Subcutaneous adipose tissue (tissue), 4 donors: ENCODE measurements around the gene EXPH5. TPM values are rescaled to one million over a fixed set of nuclear protein-coding genes. Genes with fewer than 3 reads are reported as not detected.

ENCODE experiments used
- total RNA-seq, 4 donors: library from RNA; depleted of rRNA; stranded (reverse); fragments of >200 nt; gene quantifications; one replicate each; pipeline ENCODE4 v1.1.0, GENCODE V29; 2016
- TF ChIP-seq, protein P1 (sequence below): fragments of 450-650 bp; IDR thresholded peaks from one replicate; pipeline ENCODE4 v1.5.1; 2016; ENCODE audit warnings: low read depth, mild to moderate bottlenecking, control low read depth, antibody characterized with exemption, moderate library complexity

The EXPH5 gene
- total RNA-seq, 4 donors from 2014 or later, result 1.0 to 4.1 (median 2.5) TPM

DNA sequence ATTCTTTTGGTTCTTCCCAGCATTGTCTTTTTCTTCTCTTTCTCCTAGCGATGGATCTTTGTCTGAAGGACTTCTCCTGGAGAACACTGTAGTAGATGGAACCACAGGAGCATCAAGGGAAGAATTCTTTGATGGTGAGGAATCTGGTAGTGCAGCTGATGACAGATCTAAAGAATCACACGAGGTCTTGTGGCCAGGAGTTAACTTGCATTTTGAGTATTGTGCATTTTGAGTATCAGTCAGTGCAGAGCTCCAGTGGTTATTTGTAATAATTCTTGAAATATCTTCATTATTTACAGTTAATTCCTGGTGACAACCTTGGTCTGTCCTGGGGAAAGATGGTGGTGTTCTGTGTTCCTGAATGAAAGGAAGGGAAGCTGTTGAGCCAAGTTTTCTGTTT is 80.9 kb downstream of the EXPH5 start:
- TF ChIP-seq, protein P1, sequence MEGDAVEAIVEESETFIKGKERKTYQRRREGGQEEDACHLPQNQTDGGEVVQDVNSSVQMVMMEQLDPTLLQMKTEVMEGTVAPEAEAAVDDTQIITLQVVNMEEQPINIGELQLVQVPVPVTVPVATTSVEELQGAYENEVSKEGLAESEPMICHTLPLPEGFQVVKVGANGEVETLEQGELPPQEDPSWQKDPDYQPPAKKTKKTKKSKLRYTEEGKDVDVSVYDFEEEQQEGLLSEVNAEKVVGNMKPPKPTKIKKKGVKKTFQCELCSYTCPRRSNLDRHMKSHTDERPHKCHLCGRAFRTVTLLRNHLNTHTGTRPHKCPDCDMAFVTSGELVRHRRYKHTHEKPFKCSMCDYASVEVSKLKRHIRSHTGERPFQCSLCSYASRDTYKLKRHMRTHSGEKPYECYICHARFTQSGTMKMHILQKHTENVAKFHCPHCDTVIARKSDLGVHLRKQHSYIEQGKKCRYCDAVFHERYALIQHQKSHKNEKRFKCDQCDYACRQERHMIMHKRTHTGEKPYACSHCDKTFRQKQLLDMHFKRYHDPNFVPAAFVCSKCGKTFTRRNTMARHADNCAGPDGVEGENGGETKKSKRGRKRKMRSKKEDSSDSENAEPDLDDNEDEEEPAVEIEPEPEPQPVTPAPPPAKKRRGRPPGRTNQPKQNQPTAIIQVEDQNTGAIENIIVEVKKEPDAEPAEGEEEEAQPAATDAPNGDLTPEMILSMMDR, result no peak

DNA sequence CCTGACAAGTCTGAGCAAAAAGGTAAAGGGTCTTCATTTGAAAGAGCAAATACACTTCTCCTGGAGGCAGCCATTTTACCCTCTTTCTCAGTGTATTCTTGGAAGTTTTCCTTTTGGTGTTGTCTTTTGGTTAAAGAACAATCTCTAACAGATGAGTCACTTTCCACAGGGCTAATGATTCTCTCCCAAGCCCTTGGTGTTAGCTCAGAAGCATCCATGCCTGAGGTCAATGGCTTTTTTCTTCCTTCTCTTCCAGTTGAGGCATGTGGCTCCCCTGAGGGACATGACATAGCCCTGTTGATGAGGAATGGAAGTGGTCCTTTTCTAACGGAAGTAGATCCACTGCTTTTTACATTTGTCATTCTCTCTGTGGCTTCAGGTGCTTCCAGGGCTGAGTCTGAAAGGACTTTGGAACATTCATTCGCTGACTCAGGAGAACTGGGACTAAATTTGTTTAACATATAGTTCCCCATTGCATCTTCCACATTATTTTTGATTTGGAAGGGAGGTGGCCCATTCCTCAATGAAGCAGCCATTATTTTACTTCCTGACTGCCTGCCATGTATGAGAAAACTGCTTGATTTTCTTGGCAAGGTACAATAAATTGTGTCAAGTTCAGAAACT is 81.6 kb downstream of the EXPH5 start:
- TF ChIP-seq, protein P1, result no peak

DNA sequence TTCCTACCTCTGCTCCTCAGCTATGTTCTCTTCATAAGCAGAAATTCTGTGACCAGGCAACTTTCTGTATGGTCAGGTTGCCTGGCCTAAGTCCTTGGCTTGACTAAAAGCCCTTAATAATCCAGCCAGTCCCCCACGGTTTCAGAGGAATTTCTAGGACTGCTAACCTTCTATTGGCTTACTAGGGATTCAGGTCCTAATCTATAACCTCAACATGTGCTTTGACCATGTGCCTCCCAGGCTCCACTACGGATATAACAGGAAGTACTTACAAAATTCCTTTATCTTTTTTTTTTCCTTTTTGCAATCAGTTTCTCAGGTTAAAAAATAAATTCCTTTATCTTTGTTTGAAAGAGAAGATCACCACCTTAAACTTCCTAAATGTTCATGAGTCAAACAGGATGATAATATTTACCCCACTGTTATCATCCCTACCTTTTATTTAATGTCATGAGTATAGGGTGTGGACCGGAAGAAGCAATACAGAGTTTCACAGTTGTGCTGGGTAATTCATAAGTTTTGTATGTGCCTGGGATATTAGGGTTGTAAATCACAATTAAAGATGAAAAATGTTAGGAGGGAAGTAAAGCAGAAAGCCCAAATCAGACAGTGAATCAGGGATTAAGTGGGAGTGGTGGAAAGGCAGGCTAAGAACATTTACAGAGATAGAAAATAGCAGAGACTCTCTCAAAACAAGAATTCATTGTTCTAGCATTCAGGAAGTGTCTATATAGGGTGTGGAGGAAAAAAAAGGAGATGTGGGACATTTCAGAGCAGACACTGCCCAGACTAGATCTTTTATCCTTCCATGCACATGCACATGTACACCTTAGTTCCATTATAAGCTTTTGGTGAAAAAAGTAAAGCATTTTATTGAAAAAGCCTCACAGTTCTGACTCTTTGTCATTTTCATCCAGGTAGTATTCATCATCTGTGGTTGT is 84.6 kb downstream of the EXPH5 start:
- TF ChIP-seq, protein P1, result no peak

DNA sequence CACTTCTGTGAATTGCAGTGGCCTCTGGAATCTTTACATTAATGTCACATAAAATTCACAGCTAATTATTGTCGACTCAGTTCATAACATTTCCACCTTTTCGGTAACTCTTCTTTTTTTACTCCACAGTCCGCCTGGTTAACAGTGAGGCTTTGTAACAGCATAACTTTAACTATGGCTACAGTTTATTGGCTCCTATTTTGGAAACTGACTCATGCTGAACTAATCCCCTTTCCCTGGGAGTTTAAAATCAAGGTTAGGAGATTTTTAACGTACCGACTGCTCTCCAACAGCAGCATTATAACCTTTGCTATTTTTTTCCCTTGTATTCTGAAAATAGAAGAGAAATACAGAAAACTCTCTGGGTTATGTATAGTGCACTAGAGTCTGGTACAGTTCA is 92.2 kb downstream of the EXPH5 start:
- TF ChIP-seq, protein P1, result no peak

DNA sequence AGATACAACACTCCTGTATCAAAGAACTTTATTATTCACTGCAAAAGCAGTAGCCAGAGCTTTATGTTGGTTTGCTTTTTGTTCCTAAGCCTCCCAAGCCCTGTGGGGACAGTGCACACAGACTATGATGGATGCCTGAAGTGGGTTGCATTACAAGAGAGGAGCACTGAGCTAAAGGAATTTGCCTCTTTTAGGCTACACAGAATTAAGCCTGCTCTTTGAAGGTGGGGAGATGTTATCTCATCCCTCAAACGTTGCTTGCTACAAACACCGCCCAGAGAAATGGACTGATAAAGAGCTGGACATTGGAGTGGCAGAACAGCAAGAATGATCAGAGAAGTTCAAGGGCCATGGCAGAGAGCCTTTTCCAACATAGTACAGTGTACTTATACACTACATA is 92.8 kb downstream of the EXPH5 start:
- TF ChIP-seq, protein P1, result no peak

DNA sequence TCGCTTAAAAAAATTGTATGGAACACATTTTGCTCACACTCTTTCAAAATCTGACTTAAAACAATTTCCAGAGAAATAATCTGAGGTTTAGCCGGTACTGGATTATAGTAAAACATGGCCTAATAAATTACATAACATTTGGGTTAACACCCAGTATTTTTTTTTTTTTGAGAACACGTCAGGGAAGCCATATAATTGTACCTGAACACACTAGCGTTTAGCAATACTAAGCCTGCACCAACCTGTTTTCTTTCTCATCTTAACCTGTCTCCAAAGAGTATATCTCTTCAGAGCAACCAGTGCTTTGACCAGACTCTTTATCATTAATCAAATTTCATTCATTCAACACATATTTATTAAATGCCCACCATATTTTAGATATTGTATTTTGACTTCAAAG is 93.4 kb downstream of the EXPH5 start:
- TF ChIP-seq, protein P1, result no peak

DNA sequence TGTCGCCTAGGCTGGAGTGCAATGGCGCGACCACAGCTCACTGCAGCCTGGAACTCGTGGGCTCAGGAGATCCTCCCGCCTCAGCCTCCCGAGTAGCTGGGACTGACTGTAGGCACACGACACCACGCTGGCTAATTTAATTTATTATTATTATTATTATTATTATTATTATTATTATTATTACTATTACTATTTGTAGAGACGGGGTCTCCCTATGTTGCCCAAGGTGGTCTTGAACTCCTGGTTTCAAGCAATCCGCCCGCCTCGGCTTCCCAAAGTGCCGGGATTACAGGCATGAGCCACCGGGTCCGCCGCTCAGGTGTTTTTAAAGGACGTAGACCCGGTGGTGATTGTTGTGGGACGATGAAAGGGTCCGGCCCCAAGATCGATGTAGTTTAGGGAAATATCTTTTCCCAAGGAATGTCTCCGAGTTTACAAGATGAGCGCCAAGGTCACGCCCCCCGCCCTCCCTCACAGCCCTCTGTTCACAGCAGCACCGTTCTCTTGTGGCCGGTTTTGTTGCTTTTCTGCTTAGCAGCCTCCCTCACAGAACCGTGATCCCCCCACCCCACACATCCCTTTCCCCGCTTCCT is 94.7 kb downstream of the EXPH5 start:
- TF ChIP-seq, protein P1, result no peak
